GM19452 (cell line): ENCODE measurements around the gene MED15.
"Not testable (repeated sequence)": the region's sequence is repeated elsewhere in the genome, so short reads cannot be mapped to it uniquely, and the experiment has no call there.

Source experiments
- ATAC-seq: cut with Tn5 transposase; IDR thresholded peaks from one replicate; pipeline ENCODE4 v1.9.1; 2021; ENCODE audit not compliant: unreplicated experiment

Gene MED15

DNA sequence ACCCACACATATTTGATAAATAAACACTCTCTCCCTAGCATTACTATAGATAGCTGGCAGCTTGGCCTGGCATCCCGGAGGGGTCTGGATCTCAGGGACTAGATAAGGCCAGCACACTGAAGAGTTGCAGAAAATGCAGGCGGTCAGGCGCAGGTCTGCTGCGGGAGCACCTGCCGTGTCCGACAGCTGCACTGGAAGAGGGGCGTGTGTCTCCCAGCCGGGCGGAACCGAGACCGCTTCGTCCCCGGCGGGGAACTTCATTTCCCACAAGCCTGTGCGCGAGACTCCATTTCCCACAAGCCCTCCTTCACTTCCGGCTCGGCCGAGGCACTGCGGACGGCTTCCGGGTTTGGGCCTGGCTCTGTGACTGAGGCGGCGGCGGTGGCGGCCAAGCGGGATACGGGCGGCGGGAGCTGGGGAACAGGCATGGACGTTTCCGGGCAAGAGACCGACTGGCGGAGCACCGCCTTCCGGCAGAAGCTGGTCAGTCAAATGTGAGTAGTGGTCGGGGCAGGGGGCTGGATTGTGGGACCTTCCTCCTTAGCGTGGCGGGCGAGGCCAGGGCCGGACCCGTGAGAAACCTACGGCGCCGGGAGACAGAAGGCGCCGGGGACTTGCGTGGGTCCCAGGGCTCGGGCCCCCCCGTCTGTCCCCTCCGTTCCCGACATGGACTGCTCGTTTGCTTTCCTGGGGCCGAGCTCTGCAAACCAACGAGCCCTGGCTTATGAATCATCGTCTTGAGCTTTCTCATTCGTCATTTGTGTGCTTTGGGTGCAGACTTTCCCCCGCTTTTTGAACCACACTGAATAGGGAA is at the start of gene MED15:
TSS of gene MED15 (plus strand) at position 358 of the 814 bp plus-strand sequence. CDS start at position 427, 69 bp downstream.
- peak; percentile 75 for ATAC-seq

DNA sequence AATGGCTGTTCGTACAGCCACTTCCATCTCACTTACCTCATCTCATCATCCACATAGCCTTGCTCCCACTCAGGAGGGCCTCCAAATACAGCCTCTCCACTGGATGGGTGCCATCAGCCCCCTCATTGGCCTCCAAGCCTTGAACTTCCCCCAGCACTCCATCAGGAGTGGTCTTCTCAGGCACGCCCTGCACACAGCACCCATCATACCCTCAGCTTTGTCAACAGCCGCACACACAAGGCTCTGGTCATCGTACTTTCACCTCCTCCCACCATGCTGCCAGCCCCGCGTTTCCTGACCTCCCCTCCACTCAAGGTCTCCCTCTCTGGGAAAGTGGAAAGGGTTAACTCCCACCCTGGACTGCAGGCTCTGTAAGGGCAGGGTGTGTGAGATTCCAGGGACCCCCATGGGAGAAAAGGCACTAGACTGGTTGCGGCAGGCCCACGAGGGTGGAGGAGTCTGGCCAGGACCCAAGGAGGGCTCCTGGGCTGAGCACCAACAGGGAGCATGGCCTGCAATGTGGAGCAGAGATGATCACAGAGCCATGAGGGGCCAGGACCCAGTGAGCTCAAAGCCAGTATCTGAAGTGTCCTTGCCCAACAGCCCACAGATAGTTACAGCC is 48.8 kb upstream of the MED15 start:
- ATAC-seq: no peak

- ATAC-seq: no peak
Observed at GRCh38 chr22:20459152-20459542, 48.3 kb upstream of the MED15 start.

DNA sequence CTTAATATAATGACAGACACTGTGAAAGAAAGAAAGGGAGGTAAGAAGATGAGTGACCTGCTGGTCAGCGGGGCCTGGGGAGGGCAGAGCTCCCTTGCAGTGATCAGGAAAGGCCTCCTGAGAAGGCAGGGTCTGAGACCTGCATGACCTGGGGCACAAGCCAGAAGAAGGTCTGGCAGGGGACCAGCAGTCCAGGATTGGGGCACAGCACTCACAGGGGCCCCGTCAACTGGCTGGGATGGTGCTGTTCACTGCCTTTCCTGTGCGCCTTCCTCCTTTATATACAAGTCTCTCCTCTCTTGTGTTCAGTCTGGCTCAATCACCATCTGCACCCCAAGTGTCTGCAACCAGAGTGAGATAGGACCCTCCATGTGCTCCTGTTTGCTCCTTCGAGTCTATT is 47.5 kb upstream of the MED15 start:
- ATAC-seq: no peak

GRCh38 chr22:20463324-20464095 is 43.9 kb upstream of the MED15 start:
- no peak for ATAC-seq

DNA sequence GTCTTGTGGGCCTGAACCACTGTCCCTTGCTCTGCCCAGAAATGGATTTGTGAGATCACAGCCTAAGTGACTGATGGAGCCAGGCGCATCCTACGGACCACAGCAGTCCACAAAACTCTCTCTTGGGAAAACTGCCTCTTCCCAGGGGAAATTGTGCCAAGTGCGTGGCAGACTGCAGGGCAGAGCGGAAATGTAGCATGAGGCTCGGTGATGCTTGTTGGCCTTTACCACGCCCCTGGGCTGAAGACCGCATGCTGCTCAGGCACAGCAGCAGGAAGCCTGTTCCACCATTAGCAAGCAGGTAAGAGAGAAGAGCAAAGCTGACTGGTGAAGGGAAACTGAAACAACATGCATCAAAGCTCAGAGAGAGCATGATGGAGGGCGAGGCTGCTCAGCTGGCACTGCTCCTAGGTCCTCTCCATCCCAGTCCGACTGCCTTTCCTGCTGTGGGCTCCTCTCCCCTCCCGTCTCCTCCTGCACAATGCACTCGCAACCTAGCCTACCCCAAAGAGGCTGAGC is 43.3 kb upstream of the MED15 start:
- ATAC-seq: no peak

DNA sequence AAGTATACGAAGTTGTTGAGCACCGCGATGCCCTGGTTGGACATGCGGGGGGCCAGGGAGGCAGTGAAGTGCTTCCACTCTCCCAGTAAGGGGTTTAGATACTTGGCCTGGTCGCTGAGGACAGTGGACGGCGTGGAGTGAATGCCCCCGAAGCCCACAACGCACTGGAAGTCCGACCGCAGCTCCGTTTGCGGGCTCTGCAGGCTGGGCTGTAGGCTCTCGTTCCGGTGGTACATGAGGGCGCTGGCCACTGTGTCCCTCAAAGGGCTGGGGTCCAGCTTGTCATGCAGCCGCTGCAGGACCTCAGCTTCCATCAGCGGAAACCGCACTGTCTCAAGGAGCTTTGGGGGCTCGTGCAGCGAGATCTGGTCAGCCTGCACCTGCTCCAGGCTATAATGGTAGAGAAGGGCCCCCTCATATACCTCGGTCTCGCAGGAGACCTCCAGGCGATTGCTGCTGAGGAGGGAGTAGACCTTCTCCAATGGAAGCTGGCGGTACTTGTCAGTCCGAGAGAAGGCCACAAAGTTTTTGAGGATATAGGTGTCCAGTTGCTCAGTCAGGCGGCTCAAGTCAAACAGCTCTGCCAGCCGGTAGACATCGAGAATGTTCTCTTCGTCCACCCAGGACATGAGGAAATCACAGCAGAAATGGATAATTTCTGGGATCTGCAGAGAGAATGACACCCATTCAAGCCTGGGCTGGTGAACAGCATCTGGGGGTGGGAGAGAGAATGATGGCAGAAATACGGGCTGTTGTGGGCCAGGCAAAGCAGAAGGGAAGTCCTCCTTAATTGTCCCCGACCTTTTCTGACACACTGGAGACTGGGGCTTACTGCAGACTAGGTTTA is 42.3 kb upstream of the MED15 start:
- no peak for ATAC-seq

DNA sequence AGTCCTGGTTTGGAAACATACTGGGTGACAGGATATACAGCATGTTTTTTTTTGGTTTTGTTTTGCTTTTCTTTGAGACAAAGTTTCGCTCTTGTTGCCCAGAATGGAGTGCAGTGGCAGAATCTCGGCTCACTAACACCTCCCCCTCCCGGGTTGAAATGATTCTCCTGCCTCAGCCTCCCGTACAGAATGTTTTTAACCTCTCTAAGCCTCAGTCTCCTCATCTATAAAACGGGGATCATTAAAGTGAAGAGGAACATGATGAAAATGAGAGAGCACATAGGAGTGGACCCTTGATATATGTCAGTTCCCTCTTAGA is 41.7 kb upstream of the MED15 start:
- ATAC-seq: no peak

- no peak for ATAC-seq
Observed at GRCh38 chr22:20466659-20467379, 40.6 kb upstream of the MED15 start.

DNA sequence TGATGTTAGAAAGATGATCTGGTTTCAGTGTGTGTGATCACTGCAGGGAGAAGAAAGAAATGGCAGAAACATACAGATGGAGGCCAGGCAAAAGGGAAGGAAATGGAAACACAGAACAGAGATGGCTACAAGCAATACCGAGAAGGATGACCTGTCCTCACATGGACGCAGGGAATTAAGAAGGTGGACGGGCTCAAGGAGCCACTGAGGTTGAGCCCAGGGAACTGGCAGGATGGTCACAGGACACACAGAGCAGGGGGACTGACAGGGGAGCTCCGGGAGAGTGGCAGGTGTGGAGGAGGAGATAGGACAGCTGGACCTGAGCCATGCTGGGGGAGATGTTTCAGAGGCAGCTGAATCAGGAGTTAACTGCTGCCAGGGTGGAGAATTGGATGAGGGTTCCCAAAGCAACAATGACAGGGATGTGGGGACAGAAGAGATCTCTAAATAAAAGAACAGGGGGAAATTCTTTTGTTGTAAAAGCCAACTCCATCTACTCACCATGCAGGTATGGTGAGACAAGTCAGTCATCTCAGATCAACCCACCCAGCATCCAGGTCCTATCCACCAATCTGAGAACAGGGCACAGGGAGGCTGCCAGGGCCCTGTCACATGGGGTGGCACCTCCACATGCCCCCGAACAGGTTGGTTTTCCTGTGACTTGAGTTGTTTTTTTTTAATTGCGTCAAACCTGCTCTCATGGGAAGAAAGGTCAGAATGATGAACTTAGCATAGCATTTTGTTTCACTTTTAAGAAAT is 38.1 kb upstream of the MED15 start:
- no peak for ATAC-seq

DNA sequence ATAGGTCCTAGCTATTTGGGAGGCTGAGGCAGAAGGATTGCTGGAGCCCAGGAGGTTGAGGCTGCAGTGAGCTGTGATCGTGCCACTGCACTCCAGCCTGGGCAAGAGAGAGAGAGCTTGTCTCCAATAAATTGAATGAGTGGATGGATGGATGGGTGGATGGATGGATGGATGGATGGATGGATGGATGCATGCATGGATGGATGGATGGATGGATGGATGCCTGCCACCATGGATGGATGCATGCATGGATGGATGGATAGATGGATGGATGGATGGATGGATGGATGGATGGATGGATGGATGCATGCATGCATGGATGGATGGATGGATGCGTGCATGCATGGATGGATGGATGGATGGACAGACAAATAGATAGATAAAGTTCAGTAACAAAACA is 36.9 kb upstream of the MED15 start:
- not testable (repeated sequence) for ATAC-seq

- no peak for ATAC-seq
Observed at GRCh38 chr22:20471126-20471833, 36.1 kb upstream of the MED15 start.

GRCh38 chr22:20472629-20473442 is 34.6 kb upstream of the MED15 start:
- no peak for ATAC-seq

GRCh38 chr22:20475115-20475436 is 32.3 kb upstream of the MED15 start:
- ATAC-seq: no peak

- ATAC-seq: not testable (repeated sequence)
Observed at GRCh38 chr22:20475569-20475968, 31.8 kb upstream of the MED15 start.

DNA sequence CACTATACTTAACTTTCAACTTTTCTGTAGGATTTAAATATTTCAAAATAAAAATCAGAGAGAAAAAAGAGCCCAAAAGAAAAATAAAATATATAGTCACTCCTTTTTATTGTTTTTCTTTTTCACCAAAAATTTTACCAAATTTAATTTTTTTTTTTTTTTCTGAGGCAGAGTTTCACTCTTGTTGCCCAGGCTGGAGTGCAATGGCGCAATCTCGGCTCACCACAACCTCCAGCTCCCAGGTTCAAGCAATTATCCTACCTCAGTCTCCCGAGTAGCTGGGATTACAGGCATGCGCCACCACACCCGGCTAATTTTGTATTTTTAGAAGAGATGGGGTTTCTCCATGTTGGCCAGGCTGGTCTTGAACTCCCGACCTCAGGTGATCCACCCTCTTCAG is 29.4 kb upstream of the MED15 start:
- ATAC-seq: not testable (repeated sequence)

- no peak for ATAC-seq
Observed at GRCh38 chr22:20479612-20480196, 27.7 kb upstream of the MED15 start.

DNA sequence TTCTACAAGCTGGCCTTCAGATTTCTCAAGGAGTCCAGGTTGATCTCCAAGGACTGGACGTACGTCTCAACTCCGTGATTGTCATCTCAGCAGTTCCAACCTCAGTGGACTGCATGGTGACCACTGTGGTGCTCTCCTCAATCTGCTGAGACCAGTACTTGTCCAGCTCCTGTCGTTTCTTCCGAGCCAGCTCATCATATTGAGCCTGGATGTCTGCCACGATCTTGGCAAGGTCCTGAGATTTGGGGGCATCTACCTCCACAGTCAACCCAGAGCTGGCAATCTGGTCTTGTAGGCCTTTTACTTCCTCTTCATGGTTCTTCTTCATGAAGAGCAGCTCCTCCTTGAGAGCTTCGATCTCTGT is 24.3 kb upstream of the MED15 start:
- ATAC-seq: not testable (repeated sequence)
